H1 (cell line): Measurements from ENCODE around the gene BCAS3. TPM values are rescaled to one million over a fixed set of nuclear protein-coding genes. Genes with fewer than 3 reads are reported as not detected.

Experiments
- CTCF ChIA-PET: fragments of 300-600 bp; sonication (Branson Sonifier 250); formaldehyde crosslinking; loops from one replicate; lab custom pipeline; 2021; ENCODE audit not compliant: partially characterized antibody; lab: Charles Lee
- POLR2A ChIA-PET: fragments of 300-600 bp; sonication (Branson Sonifier 250); formaldehyde crosslinking; loops from one replicate; lab custom pipeline; 2021; ENCODE audit warnings: inconsistent platforms; ENCODE audit not compliant: partially characterized antibody; lab: Charles Lee
- DNase-seq, 2 experiments: peaks; one replicate each; pipeline versions ENCODE4 v3.0.0 to v3.0.0-alpha.2; 2010 to 2022; ENCODE audit warnings: low spot score in 2 of 2, low read depth in 1 of 2, mixed read lengths in 1 of 2
- FAIRE-seq: peaks from 2 replicates; lab custom pipeline; 2011; peaks lifted over from hg19 to GRCh38; lab: Jason Lieb, UNC
- H2AFZ ChIP-seq: 2 replicates; pipeline ENCODE4 v1.8.1; 2012; ENCODE audit warnings: low read length, inconsistent platforms
- H2AK5ac ChIP-seq: 2 replicates; pipeline ENCODE4 v1.6.1; 2013; ENCODE audit warnings: low read depth, low read length
- H2BK120ac ChIP-seq: replicated peaks from 2 replicates; pipeline ENCODE3; 2013; ENCODE audit warnings: low read depth, low read length, inconsistent platforms
- H2BK12ac ChIP-seq: 2 replicates; pipeline ENCODE4 v1.6.1; 2013; ENCODE audit warnings: low read depth, low read length
- H2BK15ac ChIP-seq: 2 replicates; pipeline ENCODE4 v1.6.1; 2013; ENCODE audit warnings: low read length
- H2BK20ac ChIP-seq: 2 replicates; pipeline ENCODE4 v1.6.1; 2013; ENCODE audit warnings: low read length
- H2BK5ac ChIP-seq: 2 replicates; pipeline ENCODE4 v1.6.1; 2013; ENCODE audit warnings: low read depth, low read length
- H3K14ac ChIP-seq: 2 replicates; pipeline ENCODE4 v1.6.1; 2013; ENCODE audit warnings: inconsistent platforms; ENCODE audit not compliant: insufficient read length
- H3K18ac ChIP-seq: 2 replicates; pipeline ENCODE4 v1.6.1; 2013; ENCODE audit warnings: low read length; ENCODE audit errors: extremely low read depth
- H3K23ac ChIP-seq: 2 replicates; pipeline ENCODE4 v1.6.1; 2013; ENCODE audit warnings: inconsistent platforms; ENCODE audit not compliant: insufficient read length
- H3K23me2 ChIP-seq: 2 replicates; pipeline ENCODE4 v1.6.1; 2013; ENCODE audit warnings: low read depth, low read length
- H3K27ac ChIP-seq: 2 replicates; pipeline ENCODE4 v1.6.1; 2011; ENCODE audit warnings: low read depth, low read length, inconsistent platforms
- H3K27me3 ChIP-seq, 4 experiments: replicated peaks in 1 of 4; 1 replicate in 1 of 4; 2 replicates in 3 of 4; pipeline versions ENCODE4 v1.6.1 to v1.8.1; 2011 to 2013; ENCODE audit warnings: low read length in 3 of 4, mild to moderate bottlenecking in 3 of 4, inconsistent platforms in 2 of 4, mixed read lengths in 2 of 4, moderate library complexity in 1 of 4; ENCODE audit not compliant: control insufficient read depth in 3 of 4, insufficient read depth in 3 of 4; ENCODE audit errors: extremely low read depth in 1 of 4
- H3K36me3 ChIP-seq, 4 experiments: 2 replicates each; pipeline versions ENCODE4 v1.6.1 to v1.8.1; 2011 to 2013; ENCODE audit warnings: mild to moderate bottlenecking in 4 of 4, low read length in 3 of 4, moderate library complexity in 2 of 4, control low read depth in 1 of 4, inconsistent platforms in 1 of 4; ENCODE audit not compliant: insufficient read depth in 4 of 4, control insufficient read depth in 2 of 4
- H3K4ac ChIP-seq: replicated peaks from 2 replicates; pipeline ENCODE3; 2013; ENCODE audit warnings: low read length, low read depth, mixed read lengths, inconsistent platforms; ENCODE audit not compliant: insufficient read length
- H3K4me1 ChIP-seq, 4 experiments: replicated peaks in 1 of 4; 1 replicate in 1 of 4; 2 replicates in 3 of 4; pipeline versions ENCODE4 v1.6.1 to v1.8.1; 2011 to 2013; ENCODE audit warnings: low read length in 3 of 4, inconsistent platforms in 2 of 4, mixed read lengths in 1 of 4; ENCODE audit not compliant: insufficient read depth in 4 of 4, control insufficient read depth in 3 of 4
- H3K4me2 ChIP-seq, 2 experiments: 2 replicates each; pipeline versions ENCODE4 v1.6.1 to v1.8.1; 2011 to 2013; ENCODE audit warnings: low read depth in 2 of 2, low read length in 2 of 2, control low read depth in 1 of 2, inconsistent platforms in 1 of 2, mild to moderate bottlenecking in 1 of 2; ENCODE audit not compliant: insufficient read depth in 1 of 2
- H3K4me3 ChIP-seq, 4 experiments: fragments of 200-600, 300-600 bp in 1 of 4; sonication (generic), shearing (Covaris generic), sonication (Bioruptor Twin) in 1 of 4; 2 replicates each; pipeline versions ENCODE4 v1.5.1 to v1.8.1; 2011 to 2016; ENCODE audit warnings: low read length in 4 of 4, low read depth in 3 of 4, control low read depth in 2 of 4, inconsistent platforms in 2 of 4, mild to moderate bottlenecking in 2 of 4, mixed read lengths in 1 of 4, moderate library complexity in 1 of 4; ENCODE audit not compliant: insufficient read depth in 2 of 4; ENCODE audit errors: extremely low read depth in 1 of 4
- H3K56ac ChIP-seq: replicated peaks from 2 replicates; pipeline ENCODE3; 2013; ENCODE audit warnings: low read depth, mild to moderate bottlenecking, mixed read lengths, low read length, inconsistent platforms; ENCODE audit not compliant: insufficient read length
- H3K79me1 ChIP-seq: 2 replicates; pipeline ENCODE4 v1.6.1; 2013; ENCODE audit warnings: low read depth, low read length, control low read depth
- H3K79me2 ChIP-seq, 2 experiments: 2 replicates each; pipeline versions ENCODE4 v1.6.1 to v1.8.1; 2012 to 2013; ENCODE audit warnings: low read length in 2 of 2, mild to moderate bottlenecking in 2 of 2, inconsistent platforms in 1 of 2; ENCODE audit not compliant: insufficient read depth in 2 of 2, control insufficient read depth in 1 of 2
- H3K9ac ChIP-seq, 4 experiments: replicated peaks in 1 of 4; 1 replicate in 1 of 4; 2 replicates in 3 of 4; pipeline versions ENCODE4 v1.6.1 to v1.8.1; 2011 to 2013; ENCODE audit warnings: low read depth in 3 of 4, low read length in 3 of 4, control low read depth in 2 of 4, mild to moderate bottlenecking in 2 of 4, moderate library complexity in 2 of 4, inconsistent platforms in 1 of 4; ENCODE audit errors: extremely low read depth in 1 of 4
- H3K9me3 ChIP-seq, 2 experiments: 2 replicates each; pipeline versions ENCODE4 v1.6.1 to v1.8.1; 2012 to 2013; ENCODE audit warnings: mild to moderate bottlenecking in 2 of 2, moderate library complexity in 2 of 2, control low read depth in 1 of 2, inconsistent platforms in 1 of 2, low read depth in 1 of 2, low read length in 1 of 2, mixed read lengths in 1 of 2; ENCODE audit not compliant: insufficient read depth in 2 of 2
- H4K20me1 ChIP-seq, 2 experiments: replicated peaks in 1 of 2; 2 replicates each; pipeline versions ENCODE3 to v1.8.1; 2011 to 2013; ENCODE audit warnings: inconsistent platforms in 2 of 2, low read length in 2 of 2, mild to moderate bottlenecking in 1 of 2; ENCODE audit not compliant: insufficient read depth in 2 of 2, control insufficient read depth in 1 of 2
- H4K5ac ChIP-seq: 2 replicates; pipeline ENCODE4 v1.6.1; 2013; ENCODE audit warnings: low read length, low read depth, mixed read lengths, inconsistent platforms; ENCODE audit not compliant: insufficient read length
- H4K8ac ChIP-seq: 2 replicates; pipeline ENCODE4 v1.8.0; 2013; ENCODE audit warnings: mild to moderate bottlenecking, moderate library complexity, low read length, inconsistent platforms; ENCODE audit not compliant: insufficient read depth; ENCODE audit errors: extremely low read depth
- H4K91ac ChIP-seq: replicated peaks from 2 replicates; pipeline ENCODE3; 2013; ENCODE audit warnings: low read length, mixed read lengths, inconsistent platforms; ENCODE audit not compliant: insufficient read length
- EP300 ChIP-seq, 2 experiments: IDR thresholded peaks; 1 replicate in 1 of 2; 2 replicates in 1 of 2; pipeline ENCODE4 v1.6.1; 2011 to 2012; ENCODE audit warnings: low read depth in 2 of 2, low read length in 2 of 2, mild to moderate bottlenecking in 2 of 2, borderline replicate concordance in 1 of 2, inconsistent platforms in 1 of 2, moderate library complexity in 1 of 2
- FOSL1 ChIP-seq: IDR thresholded peaks from 2 replicates; pipeline ENCODE4 v1.6.1; 2011; ENCODE audit warnings: mild to moderate bottlenecking, low read depth, low read length, moderate library complexity; ENCODE audit not compliant: insufficient read depth
- JUND ChIP-seq: IDR thresholded peaks from 2 replicates; pipeline ENCODE4 v1.6.1; 2011; ENCODE audit warnings: mild to moderate bottlenecking, improper control_type of control experiment, low read length
- SP1 ChIP-seq: IDR thresholded peaks from 2 replicates; pipeline ENCODE4 v1.6.1; 2011; ENCODE audit warnings: low read depth, low read length
- WGBS, 2 experiments: shearing (Covaris generic) in 1 of 2; methylation state at CpG; one replicate each; pipeline versions ENCODE4 v1.1.6 to v1.1.7; 2013 to 2015; ENCODE audit warnings: low lambda C conversion rate in 2 of 2, mixed read lengths in 2 of 2, inconsistent platforms in 1 of 2, low coverage in 1 of 2, missing lambda C conversion rate in 1 of 2; ENCODE audit not compliant: insufficient replicate concordance in 2 of 2, insufficient coverage in 1 of 2, insufficient read length in 1 of 2; ENCODE audit errors: extremely low coverage in 1 of 2, missing lambda C conversion rate in 1 of 2; 5-methylcytosine and 5-hydroxymethylcytosine counted together
- polyA plus RNA-seq, 7 experiments: library from polyadenylated mRNA; depleted of rRNA in 3 of 7; stranded (reverse) in 5 of 7; unstranded in 2 of 7; fragments of >200 nt in 5 of 7; fragments of 200-250 nt in 2 of 7; gene quantifications; 1 replicate in 5 of 7; 2 replicates in 1 of 7; 4 replicates in 1 of 7; pipeline versions ENCODE4 v1.2.1 to v1.2.3, GENCODE V29; 2011 to 2013; ENCODE audit warnings: missing spikeins in 2 of 7, mixed read lengths in 2 of 7
- total RNA-seq: library from RNA; stranded (reverse); fragmentation: NEBNext Ultra II Directional; extraction: Animal tissue kit (Norgen Biotek cat#: 25700); gene quantifications from 2 replicates; pipeline ENCODE4 v1.2.1, GENCODE V29; 2021

BCAS3 gene
- total and polyA plus RNA-seq, 2 of the 8 experiments (the other 6 are each of a cell fraction or from before 2014, with no cell fraction given), result 9.9 to 13.3 TPM

- Histone ChIP-seq H2BK15ac (no peak overlapping the region), H3K9ac (no peak overlapping the region), H3K23me2 (no peaks in the 10 kb centered on the region), H2AFZ (no peak overlapping the region), H2BK12ac (no peak overlapping the region), H2BK5ac (no peak overlapping the region), H3K4me1 (peaks cover 0 to 2% (median 0%) of the 10 kb centered on the region in 4 experiments; a peak in 2 of 7 replicates), H2AK5ac (no peak overlapping the region), H3K27me3 (no peaks in the 10 kb centered on the region), H3K4me2 (no peak overlapping the region), H3K23ac (no peak overlapping the region), H3K4me3 (no peak overlapping the region), H2BK20ac (no peak overlapping the region), H3K79me2 (no peaks in the 10 kb centered on the region), H3K18ac (no peak overlapping the region), H3K9me3 (no peaks in the 10 kb centered on the region), H3K27ac (no peak overlapping the region), H3K14ac (no peak overlapping the region), H4K8ac (no peak overlapping the region), H3K36me3 (no peaks in the 10 kb centered on the region), H3K4ac (no peak overlapping the region), H2BK120ac (no peak overlapping the region), H4K20me1 (no peaks in the 10 kb centered on the region), H4K91ac (no peak overlapping the region), H4K5ac (no peak overlapping the region), H3K79me1 (no peaks in the 10 kb centered on the region), H3K56ac (no peak overlapping the region)
- 93% methylated on average over 3 of the region's 3 CpGs; no CpG with 5 or more reads in 1 of the 2 experiments for WGBS, 2 experiments
- POLR2A ChIA-PET, result interaction anchor here (1.1 kb wide), 1 partner anchor 52 kb away, joined by 3 read pairs; no protein-coding TSS in a partner anchor
- TF ChIP-seq JUND (no peak), FOSL1 (no peak), SP1 (no peak), EP300 (IDR thresholded peaks at IDR 0.05; ENCODE audit: borderline replicate concordance in 1 of 2, low read depth in 2 of 2, low read length in 2 of 2) (no peak)
- no peak for FAIRE-seq
- CTCF ChIA-PET, result interaction anchor here (1.3 kb wide), 1 partner anchor 13 kb away, joined by 3 read pairs; no protein-coding TSS in a partner anchor
- DNase-seq, result no peak
These were observed 555.2 kb downstream of the BCAS3 start for GRCh38 chr17:61232871-61233270.
